ENCODE measurements around the gene HDAC7.
A peak's percentile ranks its signal among the peaks of the same experiment; 100 is the strongest.
"Not testable (repeated sequence)": the region's sequence is repeated elsewhere in the genome, so short reads cannot be mapped to it uniquely, and the experiment has no call there.

HDAC7 gene

DNA sequence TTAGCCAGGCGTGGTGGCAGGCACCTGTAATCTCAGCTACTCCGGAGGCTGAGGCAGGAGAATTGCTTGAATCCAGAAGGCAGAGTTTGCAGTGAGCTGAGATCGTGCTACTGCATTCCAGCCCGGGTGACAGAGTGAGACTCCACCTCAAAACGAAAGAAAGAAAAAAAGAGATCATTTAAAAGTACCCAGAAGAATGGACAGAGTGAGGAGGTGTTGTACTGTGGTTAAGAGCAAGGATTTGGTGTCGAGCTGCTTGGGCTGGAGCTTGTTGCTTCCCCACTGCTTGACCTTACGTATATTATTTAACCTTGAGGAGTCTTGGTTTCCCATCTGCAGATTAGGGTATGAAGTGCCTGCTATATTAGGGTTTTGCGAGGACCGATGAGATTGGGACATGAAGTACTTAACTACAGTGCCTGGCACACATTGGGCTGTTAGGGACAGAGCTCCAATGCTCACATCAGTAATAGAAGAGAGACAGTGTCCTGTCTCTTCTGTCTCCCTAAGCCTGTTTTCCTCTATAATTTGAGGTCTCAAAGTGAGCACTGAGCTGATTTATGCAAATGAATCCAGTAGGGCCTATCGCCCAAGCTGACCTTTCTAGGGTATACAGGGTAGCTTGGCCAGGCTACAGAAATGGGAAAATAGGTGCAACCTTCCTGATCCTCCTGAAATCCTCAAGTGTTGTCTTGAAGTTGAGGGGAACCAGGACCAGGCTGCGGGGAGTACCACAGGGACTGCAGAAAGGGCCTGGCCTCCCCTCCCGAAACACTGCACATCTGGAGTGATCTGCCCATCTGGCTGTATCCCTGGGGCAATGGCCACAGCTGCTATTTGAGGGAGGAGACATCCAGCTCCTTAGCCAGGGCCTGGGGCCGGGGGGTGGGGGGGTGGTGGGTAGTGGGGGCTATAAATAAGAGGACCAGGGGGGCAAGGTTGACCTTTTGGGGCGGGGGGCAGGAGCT, 8.6 kb upstream of the HDAC7 start:
- DNase-seq: no peak

DNA sequence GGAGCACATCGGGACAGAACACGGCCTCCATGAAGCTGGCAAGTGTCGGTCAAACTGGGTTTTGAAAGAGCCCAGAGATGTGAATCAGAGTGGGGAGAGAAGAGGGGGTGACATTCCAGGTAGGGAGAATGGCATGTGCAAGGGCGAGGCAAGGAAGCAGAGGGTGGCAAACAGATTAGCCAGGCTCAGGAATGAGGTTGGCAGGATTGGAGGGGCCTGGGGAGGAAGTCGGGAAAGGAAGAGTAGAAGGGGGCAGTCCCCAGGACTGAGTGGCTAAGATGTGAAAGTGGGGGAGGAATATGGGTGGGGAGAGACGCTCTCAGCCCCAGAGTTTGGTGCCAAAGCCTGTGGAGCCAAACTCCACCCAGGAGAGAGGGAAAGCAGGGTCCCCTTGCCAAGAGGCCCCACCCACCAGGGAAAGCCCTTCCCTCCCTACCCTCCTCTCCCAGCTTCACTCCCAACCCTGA, 5.5 kb upstream of the HDAC7 start:
- no peak for DNase-seq

DNA sequence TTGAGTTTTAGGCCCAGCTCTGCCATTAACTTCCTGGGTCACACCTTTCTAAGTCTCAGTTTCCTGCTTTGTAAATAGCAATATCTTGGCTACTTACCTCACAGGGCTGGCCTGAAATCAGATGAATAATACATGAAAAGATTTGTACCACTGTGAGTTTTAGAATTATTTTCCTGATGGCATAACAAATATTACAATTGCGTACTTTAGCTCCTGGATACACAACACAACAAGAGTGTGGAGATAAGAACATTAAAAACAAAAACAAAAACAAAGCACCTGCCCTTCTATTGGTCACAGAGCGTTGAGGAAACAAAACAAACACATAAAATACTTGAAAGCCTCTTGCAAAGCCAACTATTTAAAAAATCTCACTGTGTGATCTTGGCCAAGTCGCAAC, 4.9 kb upstream of the HDAC7 start:
- DNase-seq: no peak

DNA sequence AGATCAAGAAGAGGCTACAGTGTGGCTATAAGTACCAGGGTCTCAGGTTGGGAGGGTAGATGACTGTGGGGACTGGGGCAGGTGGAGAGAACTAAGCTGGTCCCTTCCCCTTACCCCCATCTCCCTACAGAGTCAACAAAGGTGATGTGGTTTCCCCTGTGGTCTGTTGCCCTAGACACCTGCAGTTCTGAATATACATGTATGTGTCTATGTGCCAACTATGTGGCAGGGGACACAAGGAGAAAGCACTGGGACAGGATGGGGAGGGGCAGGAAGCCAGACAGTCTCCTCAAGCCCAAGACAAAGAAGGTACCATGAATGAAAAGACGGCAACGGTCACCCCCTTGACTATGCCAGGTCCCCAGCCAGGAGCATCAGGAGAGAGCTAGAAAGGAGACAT, 4.5 kb upstream of the HDAC7 start:
- DNase-seq: no peak

DNA sequence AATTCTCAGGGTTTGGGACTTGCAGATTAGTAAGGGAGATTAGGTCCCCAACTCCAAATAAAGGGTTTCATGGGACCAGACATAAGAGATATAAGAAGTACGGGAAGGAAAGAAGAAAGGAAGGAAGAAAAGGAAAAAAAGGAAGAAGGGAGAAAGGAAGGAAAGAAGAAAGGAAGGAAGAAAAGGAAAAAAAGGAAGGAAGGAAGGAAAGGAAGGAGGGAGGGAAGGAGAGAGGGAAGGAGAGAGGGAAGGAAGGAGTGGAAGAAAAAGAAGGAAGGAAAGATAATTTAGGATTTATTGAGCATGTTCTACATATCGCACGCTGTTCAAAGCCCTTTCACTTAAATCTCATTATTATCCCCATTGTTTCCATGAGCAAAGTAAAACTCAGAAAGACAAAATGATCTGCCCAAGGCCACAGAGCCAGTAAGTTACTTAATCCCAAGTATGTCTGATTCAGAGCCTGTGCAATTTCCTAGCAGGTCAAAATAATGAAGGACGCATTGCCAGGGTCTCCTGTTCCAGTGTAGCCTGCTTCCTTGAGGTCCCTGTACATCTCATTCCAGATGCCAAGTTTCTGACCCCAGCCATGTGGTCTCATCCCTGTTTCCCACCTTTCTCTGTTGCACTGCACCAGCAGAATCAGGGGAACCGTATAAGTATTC, 3.9 kb upstream of the HDAC7 start:
- DNase-seq: no peak

DNA sequence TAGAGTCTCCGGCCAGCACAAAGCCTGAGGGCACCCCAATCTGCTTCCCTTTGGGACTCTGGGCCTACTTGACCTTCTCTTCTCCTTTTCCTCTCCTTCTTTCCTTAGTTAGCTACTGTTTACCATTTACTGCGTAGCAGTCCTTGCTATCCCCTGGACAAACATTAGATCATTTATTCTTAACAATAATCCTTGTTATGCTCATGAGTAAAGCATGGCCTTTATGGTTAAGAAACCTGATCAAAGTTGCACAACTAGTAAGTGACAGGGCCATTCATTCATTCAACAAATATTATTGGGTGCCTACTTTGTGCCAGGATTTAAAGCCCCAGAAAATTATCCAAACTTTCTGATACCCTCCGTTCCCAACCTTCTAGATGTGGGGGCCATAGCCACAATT, 3.2 kb upstream of the HDAC7 start:
- DNase-seq: no peak

DNA sequence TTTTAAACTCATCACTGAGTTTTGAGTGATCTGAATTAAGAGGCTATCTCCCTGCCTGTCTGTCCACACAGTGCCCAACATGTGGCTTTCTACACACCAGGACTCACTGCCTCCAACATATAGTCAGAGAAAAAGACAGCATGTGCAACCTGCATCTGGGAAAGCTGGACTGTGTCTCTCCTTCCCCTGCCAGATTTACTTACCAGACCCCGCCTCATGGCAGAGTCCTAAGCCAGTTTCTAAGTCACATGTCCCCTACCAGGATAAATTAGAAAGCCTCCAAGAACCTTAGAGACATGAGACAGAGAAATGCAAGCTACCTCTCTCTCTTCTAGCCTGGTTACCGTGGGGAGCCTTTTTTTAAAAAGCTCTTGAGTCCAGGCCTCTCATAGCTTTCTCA, 2.7 kb upstream of the HDAC7 start:
- DNase-seq: no peak

DNA sequence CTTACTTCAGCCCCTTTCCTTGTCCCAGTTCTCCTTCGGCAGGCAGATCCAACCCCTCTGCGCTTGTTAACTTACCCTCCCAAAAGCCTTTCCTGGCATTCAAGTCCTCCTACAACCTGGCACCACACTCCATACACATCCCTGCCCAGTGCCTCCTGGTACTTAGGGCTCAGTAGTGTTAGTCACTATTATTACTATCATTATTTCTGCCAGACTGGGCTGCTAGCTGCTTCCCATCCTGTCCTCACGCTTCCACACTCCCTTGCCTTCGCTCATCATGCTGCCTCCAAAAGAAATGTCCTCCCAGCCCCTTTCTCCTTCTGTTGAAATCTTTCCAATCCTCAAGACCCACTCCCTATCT, 1.6 kb upstream of the HDAC7 start:
- no peak for DNase-seq

DNA sequence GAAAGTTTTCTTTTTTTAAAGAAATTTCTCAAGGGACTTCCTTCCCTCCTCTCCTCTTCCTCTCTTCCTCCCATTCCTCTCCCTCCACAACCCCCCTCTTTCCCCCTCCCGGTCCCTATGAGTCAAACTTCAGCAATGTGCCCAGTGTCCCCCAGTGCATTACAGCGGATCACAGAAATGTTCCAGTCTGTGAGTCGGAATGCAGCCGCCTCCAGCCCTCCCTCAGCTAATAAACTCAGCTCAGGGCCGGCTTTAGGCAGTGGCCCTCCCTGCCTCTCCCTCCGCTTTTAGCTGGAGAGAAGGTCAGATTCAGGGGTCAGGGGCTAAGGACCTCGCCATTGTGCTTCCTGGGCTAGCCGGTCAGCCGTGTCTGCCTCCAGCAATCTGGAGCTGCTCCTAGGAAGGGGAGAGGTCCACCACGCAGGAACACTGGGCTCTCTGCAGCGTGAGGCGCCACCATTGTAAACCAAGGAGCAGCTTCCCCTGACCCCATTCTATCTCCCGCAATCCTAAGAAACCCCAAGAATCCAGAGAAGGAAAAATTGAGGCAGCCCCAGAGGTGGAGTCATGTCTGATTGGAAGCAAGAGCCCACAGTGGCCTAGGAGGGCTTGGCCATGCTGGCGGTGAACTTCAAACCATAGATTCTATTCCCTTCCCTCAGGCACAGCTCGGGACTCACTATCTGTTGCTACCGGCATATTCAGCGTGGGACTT, 1.1 kb upstream of the HDAC7 start:
- no peak for DNase-seq

DNA sequence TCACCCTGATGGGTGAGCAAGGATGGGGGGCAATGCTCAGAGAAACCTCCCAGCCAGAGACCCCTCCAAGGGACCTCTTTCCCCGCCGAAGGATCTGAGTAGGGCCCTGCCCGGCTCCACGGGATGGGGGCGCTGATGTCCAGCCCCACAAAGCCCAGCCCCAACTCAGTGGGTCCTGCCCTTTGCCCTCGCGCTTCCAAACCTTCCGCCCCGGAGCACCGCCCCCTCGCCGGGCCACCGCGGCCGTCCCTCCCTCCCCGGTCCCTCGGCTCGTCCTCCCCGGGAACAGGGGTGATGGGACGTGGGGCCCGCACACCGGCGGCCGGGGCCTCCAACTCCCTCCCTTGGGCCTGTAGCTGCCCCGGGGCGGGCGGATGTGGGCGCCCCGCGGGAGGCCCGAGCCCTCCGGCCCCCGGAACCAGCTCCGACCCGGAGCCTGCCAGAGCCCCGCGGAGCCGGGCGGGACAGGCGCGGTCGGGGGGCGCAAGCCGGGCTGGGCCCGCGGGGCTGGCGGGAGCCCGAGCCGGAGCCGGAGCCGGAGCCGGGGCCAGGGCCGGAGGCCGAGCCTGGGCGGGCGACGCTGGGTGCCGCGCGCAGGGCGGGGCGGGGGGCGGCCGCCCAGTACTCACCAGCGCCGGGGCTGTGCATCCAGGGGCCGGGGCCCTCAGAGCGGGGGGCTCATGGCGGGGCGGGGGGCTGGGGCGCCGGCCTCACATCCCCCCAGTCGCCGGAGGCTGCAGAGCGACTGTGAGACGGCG, 386 bp downstream of the HDAC7 start:
- peak; percentile 83 for DNase-seq

DNA sequence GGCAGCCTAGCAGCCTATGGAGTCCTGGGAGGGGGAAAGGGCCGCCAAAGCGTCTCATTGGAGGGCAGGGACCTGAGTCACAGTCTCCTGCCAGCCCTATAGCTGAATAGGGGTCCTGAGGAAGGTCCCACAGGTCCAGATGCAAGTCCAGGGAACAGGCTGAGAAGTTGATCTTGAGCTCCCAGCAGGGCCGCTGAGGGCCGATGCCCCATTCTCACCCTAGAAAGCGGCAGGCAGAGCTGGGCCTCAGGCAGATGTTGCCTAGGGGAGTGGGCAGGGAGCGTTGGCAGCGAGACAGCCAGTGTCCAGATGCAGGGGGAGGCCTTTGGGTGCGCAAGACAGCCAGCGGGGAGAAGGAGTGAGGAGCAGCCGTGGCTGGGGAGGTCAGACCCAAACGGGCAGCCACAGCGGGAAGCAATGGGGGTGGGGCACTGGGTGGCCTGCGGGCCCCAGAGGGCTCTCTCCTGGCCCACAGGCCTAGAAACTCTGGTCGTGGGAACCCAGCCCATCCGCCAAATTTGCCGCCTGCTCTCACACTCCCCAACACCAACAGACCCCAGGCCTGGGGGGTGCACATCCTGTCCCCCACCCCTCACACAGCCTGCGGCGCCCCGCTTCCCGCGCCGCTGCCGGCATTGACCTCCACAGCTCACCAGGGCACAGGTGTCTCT, 1.1 kb downstream of the HDAC7 start:
- peak; percentile 78 for DNase-seq

DNA sequence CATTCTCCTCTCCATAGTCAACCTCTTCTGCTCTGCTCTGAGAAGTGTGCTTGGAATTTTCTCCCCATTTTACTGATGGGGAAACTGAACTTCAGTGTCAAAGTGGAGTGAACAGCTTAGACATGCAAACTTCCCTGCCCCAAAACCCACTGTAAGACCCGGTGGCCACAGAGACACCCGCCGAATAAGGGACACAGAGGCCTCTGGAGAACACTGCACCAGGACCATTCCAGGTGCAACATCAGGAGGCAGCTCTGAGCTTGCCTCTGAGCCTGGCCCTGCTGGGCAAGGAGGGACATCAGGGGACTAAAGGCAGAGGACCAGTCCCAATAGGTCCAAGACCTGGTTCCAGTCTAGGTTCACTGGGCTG, 1.7 kb downstream of the HDAC7 start:
- no peak for DNase-seq

DNA sequence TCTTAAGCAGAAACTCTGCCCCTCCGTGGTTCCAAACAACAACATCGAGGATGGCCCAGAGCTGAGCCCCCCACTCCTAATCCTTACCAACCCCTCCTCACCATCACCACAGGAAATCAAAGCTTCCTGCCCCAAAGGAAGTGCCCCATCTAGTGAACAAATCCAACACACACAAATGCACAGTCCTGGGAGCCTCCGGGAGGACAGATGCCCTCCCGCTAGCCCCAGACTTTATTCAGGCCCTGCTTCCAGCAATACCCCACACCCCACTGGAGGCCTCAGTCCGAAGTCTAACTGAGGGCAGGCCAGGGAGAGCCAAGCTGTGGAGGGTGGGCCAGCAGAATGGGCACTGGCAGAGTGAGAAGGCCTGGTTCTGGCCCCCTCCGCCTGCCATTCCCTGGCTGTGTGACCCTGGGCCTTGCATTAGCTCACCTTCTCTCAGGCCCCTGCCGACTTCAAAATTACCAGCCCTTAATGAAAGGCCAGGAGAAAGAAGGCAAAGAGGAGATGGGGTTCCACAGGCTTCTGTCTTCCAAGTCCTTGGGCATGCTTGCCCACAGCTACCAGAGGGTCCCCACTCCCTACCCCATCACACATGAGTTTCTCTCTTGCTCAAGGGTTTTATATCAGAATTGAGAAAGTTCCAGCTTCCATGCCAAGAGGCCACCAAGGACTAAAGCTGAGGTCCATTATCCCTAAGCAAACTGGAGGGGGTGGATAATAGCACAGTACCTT, 2.3 kb downstream of the HDAC7 start:
- DNase-seq: no peak

DNA sequence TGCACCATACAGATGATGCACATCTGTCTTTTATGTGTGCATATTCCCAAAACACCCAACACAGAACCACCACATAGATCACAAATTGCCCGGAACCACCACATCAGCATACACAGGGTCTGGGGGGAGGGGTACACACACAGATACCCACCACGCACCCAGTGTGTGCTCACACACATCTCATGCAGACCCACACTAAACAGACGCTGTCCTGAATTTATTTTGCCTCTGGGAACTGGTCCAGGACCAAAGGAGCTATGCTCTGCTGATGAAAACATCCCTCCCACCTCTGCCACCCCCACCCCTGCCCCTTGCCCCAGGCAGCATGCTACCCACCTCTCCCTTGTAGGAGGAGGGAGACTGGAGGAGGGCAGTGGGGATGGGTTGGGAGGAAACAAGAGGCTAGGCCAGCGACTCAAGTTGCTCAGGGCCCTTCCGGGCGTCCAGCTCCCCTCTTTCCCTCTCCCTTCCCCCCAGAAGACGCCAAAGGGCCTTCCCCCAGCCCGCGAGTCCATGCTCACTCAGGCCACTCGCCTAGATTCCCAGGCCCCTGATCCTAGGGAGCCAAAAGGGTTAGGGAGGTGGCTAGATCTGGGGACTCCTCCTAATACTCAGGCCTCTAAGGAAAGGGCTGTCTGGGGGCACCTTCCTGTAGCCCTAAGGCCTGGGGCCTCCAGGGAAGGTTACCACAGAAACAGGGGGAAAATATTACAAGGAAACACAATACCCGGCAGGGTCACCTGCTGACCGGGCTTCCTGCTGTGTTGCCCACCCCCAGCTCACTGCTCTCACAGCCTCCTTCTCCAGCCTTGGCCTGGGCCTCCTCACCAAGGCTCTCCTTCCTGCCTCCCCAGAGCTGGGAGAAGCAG, 3.1 kb downstream of the HDAC7 start:
- no peak for DNase-seq

DNA sequence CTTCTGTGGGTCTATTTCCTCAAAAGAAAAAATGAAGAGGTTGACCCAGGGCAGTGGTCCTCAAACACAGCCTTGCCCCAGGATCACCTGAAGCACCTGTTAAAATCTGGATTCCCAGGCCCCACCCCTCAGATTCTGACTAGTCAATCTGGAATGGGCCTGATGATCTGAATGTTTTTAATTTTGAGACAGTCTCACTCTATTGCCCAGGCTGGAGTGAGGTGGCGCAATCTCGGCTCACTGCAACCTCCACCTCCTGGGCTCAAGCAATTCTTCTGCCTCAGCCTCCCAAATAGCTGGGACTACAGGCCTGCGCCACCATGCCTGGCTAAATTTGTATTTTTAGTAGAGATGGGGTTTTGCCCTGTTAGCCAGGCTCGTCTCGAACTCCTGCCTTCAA, 4.3 kb downstream of the HDAC7 start:
- not testable (repeated sequence) for DNase-seq

DNA sequence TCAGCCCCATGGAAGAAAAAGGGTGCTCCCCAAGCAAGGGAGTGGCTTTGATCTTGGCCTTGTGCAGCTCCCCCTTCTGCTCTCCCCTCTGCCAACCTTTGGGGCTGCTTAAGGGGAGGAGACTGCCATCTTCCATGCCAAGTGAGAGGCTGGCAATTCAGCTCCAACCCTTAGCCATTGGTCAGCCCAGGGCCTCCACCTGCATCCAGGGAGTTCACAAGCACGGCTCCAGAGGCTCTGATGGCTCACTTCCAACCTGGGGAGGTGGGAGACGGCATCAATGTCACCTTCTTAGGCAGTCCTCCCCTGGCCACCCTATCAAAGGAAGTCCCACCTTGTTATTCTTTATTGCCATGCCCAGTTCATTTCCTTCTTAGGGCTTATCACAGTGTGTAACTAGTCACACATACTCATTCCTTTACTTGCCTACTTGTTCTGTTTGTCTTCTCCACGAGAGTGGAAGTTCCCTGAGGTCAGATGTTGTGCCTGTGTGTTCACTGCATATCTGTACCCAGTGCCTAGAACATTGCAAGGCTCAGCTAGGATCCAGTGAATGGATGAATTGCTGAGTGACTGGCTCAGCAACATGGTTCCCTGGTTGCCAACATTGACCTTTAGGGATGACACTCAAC, 5.0 kb downstream of the HDAC7 start:
- no peak for DNase-seq

DNA sequence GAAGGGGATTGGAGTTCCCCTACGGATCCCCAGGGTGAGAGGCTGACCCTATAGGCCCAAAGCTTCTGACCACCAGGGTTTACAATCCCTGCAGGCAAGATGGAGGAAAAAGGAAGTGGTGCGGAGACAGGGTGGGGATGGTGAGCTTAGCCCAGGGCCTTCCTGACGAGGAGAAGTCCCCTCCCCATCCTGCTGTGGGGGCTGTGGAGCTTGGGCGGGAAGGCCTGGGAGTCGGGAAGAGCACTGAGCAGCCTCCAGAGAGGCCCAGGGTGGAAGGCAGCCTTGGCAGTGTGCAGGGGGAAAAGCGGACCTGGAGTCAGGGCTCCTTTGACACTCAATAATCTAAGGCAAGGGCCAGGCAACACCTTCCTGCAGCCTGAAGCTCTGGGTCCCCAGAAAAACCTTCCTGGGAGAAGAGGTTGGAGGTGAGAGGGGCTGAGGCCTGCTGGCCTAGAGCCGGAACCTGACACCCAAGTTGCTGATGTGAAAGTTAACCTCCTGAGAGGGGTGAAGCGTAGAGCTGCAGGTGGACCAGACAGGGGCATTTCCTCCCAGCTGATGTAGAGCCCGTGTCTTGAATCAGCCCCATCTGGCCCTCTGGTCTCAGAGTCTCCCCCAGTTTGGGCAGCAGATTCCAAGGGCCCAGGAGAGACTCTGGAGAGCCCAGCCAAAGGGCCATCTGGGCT, 6.0 kb downstream of the HDAC7 start:
- DNase-seq: peak; percentile 68

DNA sequence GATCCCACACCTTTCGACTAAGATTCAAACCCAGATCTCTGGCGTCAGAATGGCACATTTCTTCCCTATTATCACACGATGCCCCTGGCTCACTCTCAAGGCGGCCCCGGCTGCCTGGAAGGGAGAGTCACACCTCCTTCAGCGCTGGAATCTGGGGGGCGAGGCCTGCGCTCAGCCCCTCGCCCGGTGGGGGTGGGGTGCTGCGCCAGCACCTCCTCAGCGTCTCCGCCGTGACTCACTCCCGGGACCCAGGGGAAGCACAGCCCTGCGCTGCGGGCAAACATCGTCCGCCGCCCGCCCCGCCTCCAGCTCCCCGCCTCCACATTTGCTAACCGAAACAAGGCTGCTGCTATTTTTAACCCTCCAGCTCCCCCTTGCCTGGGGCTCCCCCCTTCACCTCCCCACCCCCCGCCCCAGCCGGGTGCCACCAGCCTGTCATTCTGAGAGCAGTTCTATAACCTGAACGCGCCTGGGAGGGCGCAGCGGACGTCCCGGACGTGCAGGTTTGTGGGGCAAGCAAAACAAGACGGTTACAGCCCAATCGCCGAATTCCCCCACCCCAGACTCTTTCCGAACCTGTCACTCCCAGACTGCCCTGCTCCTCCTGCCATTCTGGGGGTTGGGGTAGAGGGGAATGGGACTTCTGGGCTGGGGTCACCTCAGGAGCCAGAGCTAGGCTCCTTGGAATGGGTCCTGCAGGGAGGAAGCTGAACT, 6.7 kb downstream of the HDAC7 start:
- DNase-seq: peak; percentile 91
